Stimulated activated naive CD8-positive, alpha-beta T cell treated with anti-CD3 and anti-CD28 coated beads, Interleukin-15, Interleukin-2, amounts not matched to agents 100 U/mL and 50 U/mL, for 24 hours (primary cell): ENCODE results near the gene ZNF862.

ENCODE experiments used
- ATAC-seq: fragments of 150-1000 bp; cut with Tn5 transposase; one replicate; pipeline ENCODE4 v1.10.0; 2021
- DNase-seq: peaks from one replicate; pipeline ENCODE4 v3.0.0; 2021

The ZNF862 gene

GRCh38 chr7:149811221-149811620, 27.0 kb upstream of the ZNF862 start:
- no peak for ATAC-seq
- no peak for DNase-seq

GRCh38 chr7:149811831-149812490, 26.2 kb upstream of the ZNF862 start:
- no peak for DNase-seq
- no peak for ATAC-seq

GRCh38 chr7:149813254-149814035, 24.7 kb upstream of the ZNF862 start:
- no peak for ATAC-seq

GRCh38 chr7:149814494-149814893, 23.7 kb upstream of the ZNF862 start:
- ATAC-seq = no peak

More at GRCh38 chr7:149813254-149814035, 24.7 kb upstream of the ZNF862 start:
- DNase-seq = no peak

GRCh38 chr7:149815121-149815520, 23.1 kb upstream of the ZNF862 start:
- DNase-seq (no peak), ATAC-seq (no peak)

More at GRCh38 chr7:149814494-149814893, 23.7 kb upstream of the ZNF862 start:
- DNase-seq = no peak

- ATAC-seq (no peak), DNase-seq (no peak)
Observed at GRCh38 chr7:149815661-149816266, 22.4 kb upstream of the ZNF862 start.

GRCh38 chr7:149816267-149816751, 21.9 kb upstream of the ZNF862 start:
- no peak for ATAC-seq
- DNase-seq = no peak

- DNase-seq (no peak), ATAC-seq (no peak)
Observed at GRCh38 chr7:149816794-149817193, 21.4 kb upstream of the ZNF862 start.

GRCh38 chr7:149817301-149817771, 20.8 kb upstream of the ZNF862 start:
- ATAC-seq = no peak
- DNase-seq = no peak

- ATAC-seq (no peak), DNase-seq (no peak)
Observed at GRCh38 chr7:149817836-149818535, 20.2 kb upstream of the ZNF862 start.

- ATAC-seq = no peak
- no peak for DNase-seq
Observed at GRCh38 chr7:149818536-149818840, 19.7 kb upstream of the ZNF862 start.

GRCh38 chr7:149819141-149819960, 18.8 kb upstream of the ZNF862 start:
- no peak for ATAC-seq
- no peak for DNase-seq

- ATAC-seq (no peak), DNase-seq (no peak)
Observed at GRCh38 chr7:149819961-149820340, 18.2 kb upstream of the ZNF862 start.

- ATAC-seq = no peak
- DNase-seq = no peak
Observed at GRCh38 chr7:149820622-149821190, 17.5 kb upstream of the ZNF862 start.

GRCh38 chr7:149821191-149822148, 16.7 kb upstream of the ZNF862 start:
- ATAC-seq = no peak

GRCh38 chr7:149822353-149822943, 15.7 kb upstream of the ZNF862 start:
- ATAC-seq (no peak), DNase-seq (no peak)

More at GRCh38 chr7:149821191-149822148, 16.7 kb upstream of the ZNF862 start:
- no peak for DNase-seq

GRCh38 chr7:149823191-149823630, 15.0 kb upstream of the ZNF862 start:
- ATAC-seq = no peak

GRCh38 chr7:149823631-149824199, 14.5 kb upstream of the ZNF862 start:
- no peak for DNase-seq
- ATAC-seq = no peak

More at GRCh38 chr7:149823191-149823630, 15.0 kb upstream of the ZNF862 start:
- no peak for DNase-seq

GRCh38 chr7:149824301-149824741, 13.9 kb upstream of the ZNF862 start:
- ATAC-seq (no peak), DNase-seq (no peak)
